Stimulated activated naive CD8-positive, alpha-beta T cell treated with anti-CD3 and anti-CD28 coated beads, Interleukin-15, amount 100 ng/mL, for 72 hours (primary cell): Measurements from ENCODE around the gene ZNG1F.
A peak's percentile ranks its signal among the peaks of the same experiment; 100 is the strongest.
"Not testable (repeated sequence)": the region's sequence is repeated elsewhere in the genome, so short reads cannot be mapped to it uniquely, and the experiment has no call there.

ENCODE experiments used
- ATAC-seq: fragments of 150-1000 bp; cut with Tn5 transposase; 2 replicates; pipeline ENCODE4 v1.10.0; 2021; ENCODE audit warnings: mild to moderate bottlenecking, moderate library complexity
- DNase-seq, 2 donors: peaks; one replicate each; pipeline ENCODE4 v3.0.0; 2021 to 2022
- H3K27ac Mint-ChIP-seq, 2 donors: one replicate each; pipeline ENCODE4 v1.8.0; 2022; ENCODE audit warnings: mild to moderate bottlenecking in 2 of 2, mixed read lengths in 2 of 2, moderate library complexity in 2 of 2
- H3K27me3 Mint-ChIP-seq: one replicate; pipeline ENCODE4 v1.8.0; 2022; ENCODE audit warnings: mixed read lengths
- H3K4me1 Mint-ChIP-seq: one replicate; pipeline ENCODE4 v1.8.0; 2022; ENCODE audit warnings: mild to moderate bottlenecking, mixed read lengths
- H3K4me3 Mint-ChIP-seq, 2 donors: one replicate each; pipeline ENCODE4 v1.8.0; 2022; ENCODE audit warnings: mild to moderate bottlenecking in 2 of 2, mixed read lengths in 2 of 2, moderate library complexity in 1 of 2
- H3K9me3 Mint-ChIP-seq, 2 donors: one replicate each; pipeline ENCODE4 v1.8.0; 2022; ENCODE audit warnings: mixed read lengths in 2 of 2

Gene ZNG1F

DNA sequence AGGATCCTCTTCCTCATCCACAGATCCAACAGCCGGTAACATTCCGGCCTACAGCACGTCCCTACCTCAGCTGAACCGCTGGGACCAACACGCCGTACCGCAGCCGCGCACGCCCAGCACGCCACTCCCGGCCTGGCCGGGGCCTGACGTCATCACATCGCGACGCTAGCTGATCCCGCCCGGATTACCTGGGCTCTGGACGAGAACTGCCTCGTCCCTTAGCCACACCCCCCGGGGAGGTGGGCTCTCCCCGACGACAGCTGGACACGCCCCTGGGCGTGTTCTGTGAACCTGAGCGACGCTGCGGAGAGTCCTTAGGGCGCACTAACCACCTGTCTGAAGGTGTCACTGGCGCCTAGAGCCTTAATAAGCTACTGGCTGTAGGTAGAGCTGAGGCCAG lies at the start of gene ZNG1F:
Gene ZNG1F, minus strand, starts transcription at position 101 of the 400 bp plus-strand sequence. Its CDS starts 59 bp downstream, at position 42.
- not testable (repeated sequence) for H3K27me3 Mint-ChIP-seq, H3K4me1 Mint-ChIP-seq, DNase-seq, H3K4me3 Mint-ChIP-seq, H3K9me3 Mint-ChIP-seq, H3K27ac Mint-ChIP-seq, ATAC-seq

- peak; percentile 46 to 47 for DNase-seq
- peaks cover 11 to 33% of the 10 kb centered on the region in 2 donors for H3K9me3 Mint-ChIP-seq
- not testable (repeated sequence) for H3K4me3 Mint-ChIP-seq, ATAC-seq, H3K27ac Mint-ChIP-seq, H3K27me3 Mint-ChIP-seq, H3K4me1 Mint-ChIP-seq
Observed at GRCh38 chr9:41237110-41237749, 48.1 kb upstream of the ZNG1F start.

GRCh38 chr9:41236486-41237109 lies 47.5 kb upstream of the ZNG1F start:
- not testable (repeated sequence) for H3K27ac Mint-ChIP-seq, H3K27me3 Mint-ChIP-seq, H3K4me3 Mint-ChIP-seq, H3K4me1 Mint-ChIP-seq, ATAC-seq, DNase-seq
- peaks cover 11 to 33% of the 10 kb centered on the region in 2 donors for H3K9me3 Mint-ChIP-seq

DNA sequence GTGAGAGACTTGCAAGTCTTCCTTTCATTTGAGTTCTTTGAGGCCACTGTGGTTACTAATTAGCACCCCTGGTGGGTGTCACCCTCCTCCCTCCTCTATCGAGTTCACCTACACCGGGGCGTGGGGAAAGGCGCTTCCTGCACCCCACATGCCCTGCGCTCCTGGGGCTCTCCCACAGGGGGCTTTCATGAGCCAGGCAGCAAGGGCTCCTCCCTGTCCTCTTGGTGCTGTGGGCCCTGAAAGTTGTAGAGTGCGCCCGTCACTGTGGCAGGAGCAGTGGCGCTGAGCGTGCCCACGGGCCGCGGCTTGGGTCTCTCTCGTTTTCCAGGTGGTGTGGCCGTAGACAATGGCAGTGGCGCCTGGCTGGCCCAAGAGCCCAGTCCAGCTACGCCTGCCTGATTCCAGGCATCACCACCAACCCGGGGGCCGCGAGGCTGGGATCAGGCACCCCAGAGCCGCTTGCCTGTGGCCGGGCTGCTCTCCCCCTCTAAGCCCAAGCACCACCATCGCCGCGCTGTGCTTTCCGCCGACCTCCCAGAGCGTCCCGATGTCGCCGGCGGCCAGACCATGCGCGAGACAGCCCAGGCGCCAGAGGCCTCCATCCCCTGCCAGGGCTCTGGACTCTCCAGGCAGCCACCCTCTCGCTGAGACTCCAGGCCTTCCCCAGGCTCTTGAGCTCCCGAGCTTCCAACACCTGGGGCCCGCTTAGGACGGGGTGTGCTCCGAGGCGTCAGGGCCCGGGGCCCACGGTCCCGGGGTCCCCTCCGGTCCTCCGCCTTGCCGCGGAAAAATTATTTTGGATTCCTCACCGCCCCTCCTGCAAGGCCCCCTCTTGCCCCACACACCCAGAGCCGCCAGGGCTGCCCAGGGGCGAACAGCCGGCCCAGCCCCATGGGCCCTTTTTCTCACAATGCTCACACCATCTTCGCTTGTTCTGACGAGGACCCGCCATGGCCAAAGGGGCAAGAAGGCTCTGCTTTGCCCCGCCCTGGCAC lies 46.0 kb upstream of the ZNG1F start:
- DNase-seq: peak; percentile 64 to 81
- H3K27me3 Mint-ChIP-seq, H3K27ac Mint-ChIP-seq, H3K4me1 Mint-ChIP-seq: not testable (repeated sequence)
- Mint-ChIP-seq H3K9me3 (peaks cover 7 to 27% of the 10 kb centered on the region in 2 donors), H3K4me3 (peak overlapping the region; percentile 27 to 65)
- peak; percentile 99 for ATAC-seq

DNA sequence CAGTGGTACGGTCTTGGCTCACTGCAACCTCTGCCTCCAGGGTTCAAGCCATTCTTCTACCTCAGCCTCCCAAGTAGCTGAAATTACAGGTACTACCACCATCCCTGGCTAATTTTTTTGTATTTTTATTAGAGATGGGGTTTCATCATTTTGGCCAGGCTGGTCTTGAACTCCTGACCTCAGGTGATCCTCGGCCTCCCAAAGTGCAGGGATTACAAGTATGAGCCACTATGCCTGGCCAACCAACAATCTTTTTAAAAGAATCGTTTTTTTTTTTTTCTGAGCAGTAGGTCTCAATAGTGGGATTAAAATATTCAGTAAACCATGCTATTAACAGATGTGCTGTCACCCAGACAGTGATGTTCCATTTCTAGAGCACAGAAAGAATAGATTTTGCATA lies 45.1 kb upstream of the ZNG1F start:
- not testable (repeated sequence) for H3K4me1 Mint-ChIP-seq, H3K4me3 Mint-ChIP-seq, H3K27ac Mint-ChIP-seq

DNA sequence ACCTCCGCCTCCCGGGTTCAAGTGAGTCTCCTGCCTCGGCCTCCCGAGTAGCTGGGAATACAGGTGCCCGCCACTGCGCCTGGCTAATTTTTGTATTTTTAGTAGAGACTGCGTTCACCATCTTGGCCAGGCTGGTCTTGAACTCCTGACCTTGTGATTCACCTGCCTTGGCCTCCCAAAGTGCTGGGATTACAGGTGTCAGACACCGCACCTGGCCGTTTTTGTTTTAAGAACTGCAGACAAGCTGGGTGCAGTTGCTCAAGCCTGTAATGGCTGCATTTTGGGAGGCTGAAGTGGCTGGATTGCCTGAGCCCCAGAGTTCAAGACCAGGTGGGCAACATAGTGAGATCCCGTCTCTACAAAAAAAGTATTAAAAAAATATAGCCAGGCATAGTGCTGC lies 43.2 kb upstream of the ZNG1F start:
- peaks cover 7 to 17% of the 10 kb centered on the region in 2 donors for H3K9me3 Mint-ChIP-seq
- ATAC-seq, H3K4me3 Mint-ChIP-seq, H3K27me3 Mint-ChIP-seq, H3K27ac Mint-ChIP-seq, H3K4me1 Mint-ChIP-seq, DNase-seq: not testable (repeated sequence)

More for the DNA sequence above, 45.1 kb upstream of the ZNG1F start:
- not testable (repeated sequence) for H3K27me3 Mint-ChIP-seq, ATAC-seq, DNase-seq
- peaks cover 7 to 22% of the 10 kb centered on the region in 2 donors for H3K9me3 Mint-ChIP-seq

- not testable (repeated sequence) for H3K27me3 Mint-ChIP-seq, H3K27ac Mint-ChIP-seq, ATAC-seq, H3K4me3 Mint-ChIP-seq, H3K9me3 Mint-ChIP-seq, H3K4me1 Mint-ChIP-seq, DNase-seq
Observed at GRCh38 chr9:41230418-41230817, 41.3 kb upstream of the ZNG1F start.

- no peak overlapping the region for H3K4me3 Mint-ChIP-seq
- no peak overlapping the region for H3K27ac Mint-ChIP-seq
- ATAC-seq (peak; percentile 75), DNase-seq (no peak)
- no peaks in the 10 kb centered on the region for H3K27me3 Mint-ChIP-seq
- peaks cover 2% of the 10 kb centered on the region for H3K4me1 Mint-ChIP-seq
- no peaks in the 10 kb centered on the region for H3K9me3 Mint-ChIP-seq
Observed at GRCh38 chr9:41229408-41230401, 40.6 kb upstream of the ZNG1F start.

- not testable (repeated sequence) for H3K4me3 Mint-ChIP-seq, H3K9me3 Mint-ChIP-seq, H3K27ac Mint-ChIP-seq, H3K27me3 Mint-ChIP-seq, H3K4me1 Mint-ChIP-seq, ATAC-seq, DNase-seq
Observed at GRCh38 chr9:41219831-41220230, 30.7 kb upstream of the ZNG1F start.

DNA sequence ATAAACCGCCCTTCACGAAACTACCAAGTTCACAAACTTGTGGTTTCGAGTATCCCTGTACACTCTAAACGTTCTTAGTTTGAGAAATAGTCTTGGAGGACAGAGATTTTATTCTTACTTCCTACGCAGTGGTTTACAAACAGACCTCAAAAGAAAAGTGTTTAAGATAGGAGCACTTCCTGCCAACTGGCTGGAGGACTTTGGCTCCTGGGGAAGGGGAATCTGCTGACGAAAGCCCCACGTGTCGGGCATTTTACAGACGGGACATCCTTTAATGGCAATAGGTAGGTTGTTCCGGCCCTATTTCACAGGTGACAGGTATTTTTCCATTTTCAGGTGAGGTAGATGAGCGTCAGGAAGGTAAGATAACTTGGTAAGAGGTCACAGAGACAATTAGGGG lies 678 bp downstream of the ZNG1F start:
- not testable (repeated sequence) for ATAC-seq, H3K27me3 Mint-ChIP-seq, H3K4me1 Mint-ChIP-seq, DNase-seq, H3K9me3 Mint-ChIP-seq, H3K27ac Mint-ChIP-seq, H3K4me3 Mint-ChIP-seq

DNA sequence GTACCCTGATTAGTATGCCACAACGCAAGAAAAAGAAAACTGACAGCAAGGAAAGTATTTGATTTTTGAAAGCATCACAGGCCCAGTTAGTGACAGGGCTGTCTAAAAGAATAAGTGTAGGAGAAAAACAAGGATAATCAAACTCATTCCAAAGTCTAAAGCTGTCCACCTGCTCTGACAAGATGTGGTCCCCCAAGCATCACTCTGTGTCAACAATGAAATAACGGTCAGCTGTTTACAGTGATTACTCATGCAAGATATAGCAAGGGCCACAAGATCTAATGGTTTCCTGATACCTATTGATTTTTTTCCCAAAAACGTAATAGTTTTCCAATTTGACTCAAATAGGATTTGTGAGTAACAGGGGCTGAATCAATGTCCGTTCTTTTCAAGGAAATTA lies 14.1 kb downstream of the ZNG1F start:
- H3K27ac Mint-ChIP-seq, DNase-seq, ATAC-seq, H3K27me3 Mint-ChIP-seq, H3K4me3 Mint-ChIP-seq, H3K4me1 Mint-ChIP-seq, H3K9me3 Mint-ChIP-seq: not testable (repeated sequence)

DNA sequence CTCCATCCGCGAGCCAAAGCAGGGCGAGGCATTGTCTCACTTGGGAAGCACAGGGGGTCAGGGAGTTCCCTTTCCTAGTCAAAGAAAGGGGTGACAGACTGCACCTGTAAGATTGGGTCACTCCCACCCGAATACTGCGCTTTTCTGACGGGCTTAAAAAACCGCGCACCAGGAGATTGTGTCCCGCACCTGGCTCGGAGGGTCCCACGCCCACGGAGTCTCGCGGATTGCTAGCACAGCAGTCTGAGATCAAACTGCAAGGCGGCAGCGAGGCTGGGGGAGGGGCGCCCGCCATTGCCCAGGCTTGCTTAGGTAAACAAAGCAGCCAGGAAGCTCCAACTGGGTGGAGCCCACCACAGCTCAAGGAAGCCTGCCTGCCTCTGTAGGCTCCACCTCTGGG lies 39.0 kb downstream of the ZNG1F start:
- H3K27ac Mint-ChIP-seq, H3K9me3 Mint-ChIP-seq, H3K27me3 Mint-ChIP-seq, ATAC-seq, H3K4me3 Mint-ChIP-seq, H3K4me1 Mint-ChIP-seq, DNase-seq: not testable (repeated sequence)

DNA sequence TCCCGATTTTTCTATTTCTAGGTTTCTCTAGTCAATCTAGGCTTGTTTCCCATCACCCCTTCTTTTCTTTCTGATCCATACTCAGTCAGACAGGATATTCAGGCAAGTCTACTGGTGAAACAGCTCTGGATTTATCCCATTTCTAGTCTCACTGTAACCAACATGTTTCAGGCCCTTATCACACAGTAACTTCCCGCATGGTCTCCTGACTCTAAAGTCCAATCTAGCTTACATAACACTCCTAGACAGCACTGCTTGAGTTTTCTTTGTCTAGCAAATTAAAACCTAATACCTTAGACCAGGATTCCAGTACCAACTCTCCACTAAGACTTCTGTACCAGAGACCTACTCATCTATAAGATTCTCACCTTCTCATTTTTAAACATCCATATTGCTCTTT lies 47.2 kb downstream of the ZNG1F start:
- not testable (repeated sequence) for DNase-seq, H3K27me3 Mint-ChIP-seq, H3K4me3 Mint-ChIP-seq, H3K9me3 Mint-ChIP-seq, H3K27ac Mint-ChIP-seq, ATAC-seq, H3K4me1 Mint-ChIP-seq

GRCh38 chr9:41128581-41128980 lies 60.5 kb downstream of the ZNG1F start, which contains the start of gene FOXD4L6:
Gene FOXD4L6 (minus strand): TSS chr9:41128681. CDS start chr9:41128383, 298 bp downstream.
- H3K27ac Mint-ChIP-seq, H3K9me3 Mint-ChIP-seq, H3K4me1 Mint-ChIP-seq, ATAC-seq, DNase-seq, H3K27me3 Mint-ChIP-seq, H3K4me3 Mint-ChIP-seq: not testable (repeated sequence)
